Common myeloid progenitor, CD34-positive (primary cell): Measurements from ENCODE around the gene ADGRL1.
"Not testable (repeated sequence)": the region's sequence is repeated elsewhere in the genome, so short reads cannot be mapped to it uniquely, and the experiment has no call there.

ENCODE experiments used
- CTCF ChIA-PET: fragments of 350-600 bp; sonication (Branson Sonifier 250); formaldehyde crosslinking; loops from one replicate; lab custom pipeline; 2021; ENCODE audit warnings: antibody characterized with exemption; lab: Charles Lee
- POLR2A ChIA-PET: fragments of 350-600 bp; sonication (Branson Sonifier 250); formaldehyde crosslinking; loops from one replicate; lab custom pipeline; 2021; ENCODE audit warnings: antibody characterized with exemption; lab: Charles Lee
- DNase-seq, 3 donors: peaks; one replicate each; pipeline versions ENCODE4 v3.0.0 to v3.0.0-alpha.2; 2013
- H3K27ac ChIP-seq, 2 experiments: 1 replicate in 1 of 2; 2 replicates in 1 of 2; pipeline ENCODE4 v1.7.0; 2013; ENCODE audit warnings: inconsistent platforms in 2 of 2, low read length in 2 of 2, mild to moderate bottlenecking in 2 of 2, low read depth in 1 of 2, moderate library complexity in 1 of 2; ENCODE audit not compliant: severe bottlenecking in 2 of 2, insufficient read depth in 1 of 2, poor library complexity in 1 of 2
- H3K27me3 ChIP-seq, 5 experiments: replicated peaks in 2 of 5; 1 replicate in 3 of 5; 2 replicates in 2 of 5; pipeline versions ENCODE4 v1.6.1 to v1.7.0; 2013; ENCODE audit warnings: low read length in 4 of 5, mild to moderate bottlenecking in 2 of 5, moderate library complexity in 2 of 5, inconsistent platforms in 1 of 5; ENCODE audit not compliant: insufficient read depth in 5 of 5, control insufficient read depth in 4 of 5
- H3K36me3 ChIP-seq, 4 experiments: 1 replicate in 2 of 4; 2 replicates in 2 of 4; pipeline versions ENCODE4 v1.6.1 to v1.7.0; 2013; ENCODE audit warnings: low read length in 3 of 4, control low read depth in 1 of 4, mild to moderate bottlenecking in 1 of 4; ENCODE audit not compliant: control insufficient read depth in 4 of 4, insufficient read depth in 4 of 4
- H3K4me1 ChIP-seq, 4 experiments: 1 replicate in 3 of 4; 2 replicates in 1 of 4; pipeline versions ENCODE4 v1.6.1 to v1.7.1; 2013; ENCODE audit warnings: low read length in 3 of 4, mild to moderate bottlenecking in 3 of 4, control low read depth in 1 of 4, inconsistent platforms in 1 of 4, moderate library complexity in 1 of 4; ENCODE audit not compliant: control insufficient read depth in 4 of 4, insufficient read depth in 4 of 4; ENCODE audit errors: control extremely low read depth in 1 of 4
- H3K4me3 ChIP-seq, 7 experiments: 1 replicate in 4 of 7; 2 replicates in 3 of 7; pipeline versions ENCODE4 v1.5.1 to v1.7.0; 2013; ENCODE audit warnings: mild to moderate bottlenecking in 7 of 7, low read length in 6 of 7, moderate library complexity in 6 of 7, inconsistent platforms in 2 of 7, low read depth in 2 of 7, control low read depth in 1 of 7; ENCODE audit not compliant: insufficient read depth in 4 of 7, control insufficient read depth in 1 of 7; ENCODE audit errors: extremely low read depth in 1 of 7
- H3K9me3 ChIP-seq, 5 experiments: 1 replicate in 4 of 5; 2 replicates in 1 of 5; pipeline versions ENCODE4 v1.6.1 to v1.7.1; 2013; ENCODE audit warnings: low read length in 4 of 5, mild to moderate bottlenecking in 2 of 5, inconsistent platforms in 1 of 5, low read depth in 1 of 5, moderate library complexity in 1 of 5; ENCODE audit not compliant: control insufficient read depth in 4 of 5, insufficient read depth in 2 of 5; ENCODE audit errors: control extremely low read depth in 1 of 5
- WGBS: methylation state at CpG from one replicate; pipeline ENCODE4 v1.1.5; 2013; ENCODE audit not compliant: insufficient coverage; 5-methylcytosine and 5-hydroxymethylcytosine counted together

Gene ADGRL1

DNA sequence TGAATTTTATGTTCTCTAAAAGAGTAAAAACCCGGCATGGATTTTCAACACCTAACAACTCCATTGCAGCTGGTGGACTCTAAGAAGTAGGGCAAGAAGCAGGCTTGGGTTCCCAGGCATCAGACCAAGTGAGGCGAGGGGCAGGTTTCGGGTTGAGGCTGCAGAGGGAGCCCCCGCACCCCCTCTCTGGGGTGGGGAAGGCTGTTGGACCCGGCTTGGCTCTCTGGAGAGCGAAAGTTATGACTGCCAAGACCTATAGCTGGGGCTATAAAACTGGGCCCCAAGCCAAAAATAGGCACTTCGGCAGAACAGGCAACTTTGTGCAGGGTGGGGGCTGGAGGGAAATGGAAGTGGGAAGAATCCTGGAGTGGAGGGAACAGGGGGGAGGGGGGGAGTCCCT, 1.8 kb upstream of the ADGRL1 start:
- POLR2A ChIA-PET, H3K9me3 ChIP-seq, H3K27me3 ChIP-seq, DNase-seq, H3K36me3 ChIP-seq: not testable (repeated sequence)
- CTCF ChIA-PET = interaction anchor here (0.7 to 1.0 kb wide), 2 partner anchors 9 to 62 kb away, joined by 3 read pairs; no protein-coding TSS in a partner anchor
- Histone ChIP-seq H3K4me1 (peaks cover 0 to 43% (median 36%) of the 10 kb centered on the region in 4 experiments), H3K27ac (peak overlapping the region in 1 of 2 experiments; percentile 25), H3K4me3 (peak overlapping the region; percentile 63 to 86 (median 70))
- WGBS = 44% methylated on average over 5 of the region's 7 CpGs

- H3K27ac ChIP-seq = peak overlapping the region; percentile 33 to 84
These were observed 1.1 kb upstream of the ADGRL1 start for GRCh38 chr19:14206737-14207726.

GRCh38 chr19:14206308-14206707, 339 bp upstream of the ADGRL1 start:
- H3K27me3 ChIP-seq, POLR2A ChIA-PET, H3K9me3 ChIP-seq, CTCF ChIA-PET, H3K27ac ChIP-seq, H3K36me3 ChIP-seq: not testable (repeated sequence)
- H3K4me3 ChIP-seq = peak overlapping the region in 5 of 7 experiments; percentile 46 to 86 (median 70)
- DNase-seq = peak in 2 of 3 donors; percentile 56 to 63
- 0% methylated on average over 11 of the region's 67 CpGs for WGBS
- peaks cover 0 to 47% (median 38%) of the 10 kb centered on the region in 4 experiments for H3K4me1 ChIP-seq

More at GRCh38 chr19:14206737-14207726, 1.1 kb upstream of the ADGRL1 start:
- H3K36me3 ChIP-seq, H3K9me3 ChIP-seq, H3K27me3 ChIP-seq: not testable (repeated sequence)
- ChIA-PET POLR2A (interaction anchor here (0.6 kb wide), 1 partner anchor 121 kb away, joined by 4 read pairs; no protein-coding TSS in a partner anchor), CTCF (interaction anchor here (0.7 to 1.0 kb wide), 2 partner anchors 8 to 61 kb away, joined by 3 read pairs; no protein-coding TSS in a partner anchor)
- Histone ChIP-seq H3K4me1 (peaks cover 0 to 47% (median 38%) of the 10 kb centered on the region in 4 experiments), H3K4me3 (peak overlapping the region; percentile 63 to 86 (median 70))
- peak; percentile 96 to 98 (median 97) for DNase-seq
- WGBS = under 1% methylated on average over 64 of the region's 89 CpGs

DNA sequence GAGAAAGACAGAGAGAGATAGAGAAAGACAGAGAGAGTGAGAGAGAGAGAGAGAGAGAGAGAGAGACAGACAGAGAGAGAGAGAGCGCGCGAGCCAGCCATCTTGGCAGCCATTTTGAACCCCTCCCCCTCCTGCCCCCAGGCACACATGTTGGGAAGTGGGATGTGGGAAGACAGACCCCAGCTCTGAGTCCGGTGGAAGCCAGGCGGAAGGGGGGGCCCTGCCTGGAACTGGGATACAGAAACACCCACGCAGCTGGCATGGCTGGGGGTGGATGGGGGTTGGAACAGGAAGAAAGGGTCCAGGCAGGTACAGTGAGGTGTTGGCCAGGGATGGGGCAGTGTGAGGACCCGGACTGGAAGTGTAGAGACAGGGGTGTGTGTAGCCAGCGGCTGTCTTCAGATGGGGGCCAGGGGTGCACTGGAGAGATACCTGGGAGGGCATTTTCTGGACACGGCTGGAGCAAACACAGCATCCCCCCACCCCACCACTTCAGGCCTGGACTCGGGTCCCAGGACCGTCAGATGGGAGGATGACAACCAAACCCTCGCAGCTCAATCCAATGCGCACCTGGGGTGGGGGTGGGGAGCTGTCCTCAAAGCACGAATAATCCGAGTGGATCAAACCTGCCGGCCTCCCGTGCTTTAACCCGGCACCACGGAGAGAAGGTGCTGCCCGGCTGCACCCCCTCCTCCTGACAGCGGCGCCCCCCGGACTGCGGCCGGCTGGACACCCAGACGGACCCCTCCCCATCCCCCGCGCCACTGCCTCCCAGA, 1.1 kb downstream of the ADGRL1 start:
- POLR2A ChIA-PET, H3K36me3 ChIP-seq, H3K27ac ChIP-seq, H3K9me3 ChIP-seq, CTCF ChIA-PET, H3K27me3 ChIP-seq, DNase-seq: not testable (repeated sequence)
- Histone ChIP-seq H3K4me3 (peak overlapping the region; percentile 41 to 86 (median 67)), H3K4me1 (peaks cover 0 to 44% (median 37%) of the 10 kb centered on the region in 4 experiments)
- 6% methylated on average over 13 of the region's 28 CpGs for WGBS

DNA sequence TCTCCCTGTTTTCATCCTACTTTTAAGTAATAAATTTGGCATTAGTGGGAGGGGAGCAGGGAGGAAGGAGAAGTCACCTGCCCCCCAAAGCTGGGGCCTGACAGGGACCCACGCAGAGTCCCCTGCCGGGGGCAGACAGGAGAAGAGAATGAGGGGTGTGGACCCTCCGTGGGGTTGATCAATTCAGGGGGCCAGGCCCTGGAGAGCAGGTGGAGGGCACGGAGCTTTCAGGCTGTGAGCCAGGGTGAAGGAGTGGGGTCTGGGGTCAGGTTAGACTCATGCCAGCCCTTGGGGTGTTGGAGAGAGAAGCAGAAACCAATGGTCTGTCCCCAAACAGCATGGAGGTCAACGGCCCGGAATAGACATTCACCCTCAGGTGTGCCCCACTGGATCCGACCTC, 1.8 kb downstream of the ADGRL1 start:
- Histone ChIP-seq H3K4me1 (peaks cover 0 to 39% (median 31%) of the 10 kb centered on the region in 4 experiments), H3K4me3 (peak overlapping the region in 2 of 7 experiments; percentile 70 to 86)
- WGBS = 83% methylated on average over 4 of the region's 7 CpGs
- H3K36me3 ChIP-seq, CTCF ChIA-PET, H3K27ac ChIP-seq, H3K9me3 ChIP-seq, H3K27me3 ChIP-seq, POLR2A ChIA-PET, DNase-seq: not testable (repeated sequence)

DNA sequence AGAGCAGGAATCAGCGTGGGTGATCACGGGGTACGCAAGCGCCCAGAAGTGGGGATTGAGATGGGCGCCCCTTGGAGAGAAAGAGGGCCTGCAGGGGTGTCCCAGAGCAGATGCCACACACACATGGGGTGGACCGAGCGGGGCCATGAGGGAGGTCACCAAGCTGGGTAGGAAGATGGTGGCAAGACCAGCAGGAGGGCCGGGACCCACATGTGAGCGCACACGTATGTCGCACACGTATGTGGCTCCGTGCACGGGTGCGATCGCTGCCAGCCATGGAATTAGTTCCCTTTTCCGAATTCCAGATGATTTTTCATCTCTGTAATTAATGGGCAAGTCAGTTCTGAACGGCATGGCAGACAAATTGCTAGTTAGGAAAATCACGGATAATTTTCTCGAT, 2.2 kb downstream of the ADGRL1 start:
- H3K27ac ChIP-seq, H3K4me3 ChIP-seq, H3K27me3 ChIP-seq, DNase-seq, POLR2A ChIA-PET, CTCF ChIA-PET, H3K36me3 ChIP-seq, H3K9me3 ChIP-seq: not testable (repeated sequence)
- 95% methylated on average over 4 of the region's 20 CpGs for WGBS
- peaks cover 0 to 37% (median 30%) of the 10 kb centered on the region in 4 experiments for H3K4me1 ChIP-seq
